HPDE6-E6E7 (cell line): ENCODE measurements around the gene CSTF2T.

ENCODE experiments used
- DNase-seq: peaks from one replicate; pipeline ENCODE4 v3.0.0; 2011; ENCODE audit warnings: missing footprints; ENCODE audit errors: extremely low spot score

CSTF2T gene

GRCh38 chr10:51649064-51649463 lies 50.3 kb downstream of the CSTF2T start:
- peak; percentile 2 for DNase-seq
